Chondrocyte (in vitro differentiated cells): ENCODE results near the gene NTN1. TPM values are rescaled to one million over a fixed set of nuclear protein-coding genes. Genes with fewer than 3 reads are reported as not detected.

ENCODE experiments used
- DNase-seq: peaks from one replicate; pipeline ENCODE4 v3.0.0; 2021; ENCODE audit warnings: mixed read lengths, low spot score
- H3K27ac Mint-ChIP-seq: one replicate; pipeline ENCODE4 v1.8.0; 2021; ENCODE audit warnings: mild to moderate bottlenecking, moderate library complexity, mixed read lengths; ENCODE audit not compliant: unreplicated experiment
- H3K27me3 Mint-ChIP-seq: 2 replicates; pipeline ENCODE4 v1.8.0; 2021; ENCODE audit warnings: low read depth, mixed read lengths
- H3K36me3 Mint-ChIP-seq: 2 replicates; pipeline ENCODE4 v1.8.0; 2021; ENCODE audit warnings: low read depth, mixed read lengths
- H3K4me1 Mint-ChIP-seq: 2 replicates; pipeline ENCODE4 v1.8.0; 2021; ENCODE audit warnings: low read depth, mild to moderate bottlenecking, mixed read lengths
- H3K4me3 Mint-ChIP-seq: one replicate; pipeline ENCODE4 v1.8.0; 2021; ENCODE audit warnings: mild to moderate bottlenecking, moderate library complexity, mixed read lengths; ENCODE audit not compliant: unreplicated experiment
- H3K9me3 Mint-ChIP-seq: 2 replicates; pipeline ENCODE4 v1.8.0; 2021; ENCODE audit warnings: low read depth, mixed read lengths
- CTCF ChIP-seq: fragments of 200-600 bp; sonication (generic); IDR thresholded peaks from 2 replicates; pipeline ENCODE4 v1.5.0; 2021; ENCODE audit warnings: antibody characterized with exemption, mild to moderate bottlenecking, moderate library complexity
- total RNA-seq: library from RNA; stranded (reverse); gene quantifications from 3 replicates; pipeline ENCODE4 v1.2.1, GENCODE V29; 2021

NTN1 gene
- total RNA-seq, 1 donor from 2014 or later, result 4.0 TPM

DNA sequence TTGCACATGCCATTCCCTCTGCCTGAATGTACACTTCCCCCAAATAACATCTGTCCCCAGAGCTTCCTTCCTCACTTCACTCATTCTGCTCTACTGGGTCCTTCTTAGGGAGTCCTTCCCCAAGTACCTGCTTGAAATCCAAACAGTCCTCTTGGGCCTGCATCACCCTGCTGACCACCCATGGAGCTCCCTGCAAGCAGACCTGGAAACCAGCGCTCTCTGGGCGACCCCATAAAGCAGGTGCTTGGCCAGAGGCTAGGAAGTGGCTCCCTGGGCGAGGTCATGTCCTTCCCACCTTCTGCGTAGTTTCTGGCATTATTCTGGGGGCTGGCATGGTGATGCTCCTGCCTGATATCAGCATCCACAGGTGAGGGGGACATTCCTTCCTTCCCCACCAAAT, 12.2 kb upstream of the NTN1 start:
- no peak for DNase-seq
- Mint-ChIP-seq H3K9me3 (no peaks in the 10 kb centered on the region), H3K36me3 (peaks cover 2% of the 10 kb centered on the region), H3K4me1 (no peaks in the 10 kb centered on the region), H3K4me3 (no peak overlapping the region), H3K27ac (no peak overlapping the region), H3K27me3 (peaks cover 61% of the 10 kb centered on the region)
- TF ChIP-seq CTCF, result no peak

DNA sequence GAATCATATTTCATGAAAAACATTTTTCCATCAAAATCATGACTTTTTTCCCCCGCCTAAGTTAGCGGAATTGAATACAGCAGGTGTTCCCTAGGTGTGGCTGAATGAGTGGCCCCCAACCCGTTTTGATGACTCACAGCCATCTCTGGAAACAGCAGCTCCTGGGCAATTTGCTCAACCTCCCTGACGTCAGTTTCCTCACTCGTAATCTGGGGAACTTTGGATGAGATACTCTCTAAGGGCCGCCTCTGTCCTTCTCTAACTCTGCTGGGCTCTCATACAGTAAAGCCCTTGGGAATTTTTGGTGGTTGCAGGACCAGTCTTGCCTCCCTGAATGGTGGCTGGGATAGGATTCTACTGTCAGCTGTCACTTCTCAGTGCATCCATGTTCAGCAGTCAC, 11.6 kb upstream of the NTN1 start:
- no peaks in the 10 kb centered on the region for H3K9me3 Mint-ChIP-seq
- H3K27me3 Mint-ChIP-seq, result peaks cover 64% of the 10 kb centered on the region
- H3K36me3 Mint-ChIP-seq, result peaks cover 2% of the 10 kb centered on the region
- no peak for TF ChIP-seq CTCF
- no peak overlapping the region for H3K27ac Mint-ChIP-seq
- no peaks in the 10 kb centered on the region for H3K4me1 Mint-ChIP-seq
- DNase-seq, result no peak
- no peak overlapping the region for H3K4me3 Mint-ChIP-seq

DNA sequence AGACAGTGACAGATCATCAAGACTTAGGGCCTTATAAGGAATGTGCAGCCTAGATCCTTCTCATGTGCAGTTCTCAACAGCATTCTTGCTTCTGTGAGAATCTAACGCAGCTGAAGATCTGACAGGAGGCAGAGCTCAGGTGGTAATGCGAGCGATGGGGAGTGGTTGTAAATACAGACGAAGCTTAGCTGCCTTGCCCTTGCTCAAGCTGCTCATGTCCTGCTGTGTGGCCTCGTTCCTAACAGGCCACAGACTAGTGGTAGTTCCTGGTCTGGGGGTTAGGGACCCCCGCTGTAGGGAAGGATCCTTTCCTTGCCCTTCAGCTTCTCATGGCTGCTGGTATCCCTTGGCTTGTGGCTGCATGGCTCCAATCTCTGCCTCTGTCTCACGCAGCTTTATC, 10.3 kb upstream of the NTN1 start:
- no peaks in the 10 kb centered on the region for H3K9me3 Mint-ChIP-seq
- no peak overlapping the region for H3K4me3 Mint-ChIP-seq
- no peak for TF ChIP-seq CTCF
- H3K27me3 Mint-ChIP-seq, result peaks cover 54% of the 10 kb centered on the region
- peaks cover 2% of the 10 kb centered on the region for H3K36me3 Mint-ChIP-seq
- no peaks in the 10 kb centered on the region for H3K4me1 Mint-ChIP-seq
- no peak for DNase-seq
- no peak overlapping the region for H3K27ac Mint-ChIP-seq

DNA sequence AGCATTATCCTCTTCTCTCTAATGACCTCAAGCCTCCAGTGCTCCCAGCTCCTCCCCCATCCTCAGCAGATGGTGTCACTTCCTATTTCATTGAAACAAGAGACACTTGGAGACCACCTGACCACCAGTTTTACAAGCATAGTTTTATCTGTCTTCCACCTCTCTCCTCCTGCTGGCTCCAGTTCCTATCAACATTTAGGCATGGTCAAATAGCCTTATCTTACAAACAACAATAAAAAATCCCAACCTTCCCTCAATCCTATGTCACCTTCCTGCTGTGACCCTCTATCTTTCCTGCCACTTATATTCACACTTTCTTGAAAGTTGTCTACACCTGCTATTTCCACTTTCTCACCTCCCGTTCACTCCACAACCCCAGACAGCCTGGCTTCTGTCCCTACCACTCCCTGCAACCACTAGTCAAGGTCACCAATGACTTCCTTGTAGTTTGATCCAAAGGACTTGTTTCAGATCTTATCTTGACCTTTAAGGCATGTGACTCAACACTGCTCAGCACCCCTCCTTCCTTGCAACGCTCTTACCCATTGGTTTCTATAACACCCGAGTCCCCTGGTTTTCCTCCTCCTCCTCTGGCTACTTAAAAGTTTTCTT, 4.3 kb upstream of the NTN1 start:
- Mint-ChIP-seq H3K27ac (no peak overlapping the region), H3K9me3 (no peaks in the 10 kb centered on the region), H3K36me3 (no peaks in the 10 kb centered on the region), H3K4me3 (no peak overlapping the region), H3K27me3 (peaks cover 20% of the 10 kb centered on the region), H3K4me1 (no peaks in the 10 kb centered on the region)
- no peak for TF ChIP-seq CTCF
- DNase-seq, result no peak

DNA sequence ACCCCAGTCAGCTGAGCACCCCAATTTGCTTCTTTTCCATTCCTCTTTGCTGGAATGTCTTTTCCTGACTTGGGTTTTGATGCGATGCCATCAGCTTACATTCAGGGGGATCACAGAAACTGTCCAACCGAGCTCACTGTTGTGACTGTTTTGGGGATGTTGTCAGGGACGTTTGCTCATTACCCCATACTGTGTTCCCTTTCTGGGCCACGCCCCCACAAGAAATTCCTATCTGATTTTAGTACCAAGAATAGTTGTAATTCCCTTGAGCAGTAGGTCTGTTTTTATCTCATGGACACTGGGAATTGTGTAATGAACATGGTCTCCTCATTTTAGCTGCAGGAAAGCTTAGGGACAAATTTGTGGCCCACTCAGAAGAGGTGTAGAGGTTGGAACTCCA, 2.6 kb upstream of the NTN1 start:
- peaks cover 18% of the 10 kb centered on the region for H3K27me3 Mint-ChIP-seq
- no peak overlapping the region for H3K27ac Mint-ChIP-seq
- no peak overlapping the region for H3K4me3 Mint-ChIP-seq
- H3K9me3 Mint-ChIP-seq, result no peaks in the 10 kb centered on the region
- H3K4me1 Mint-ChIP-seq, result peaks cover 6% of the 10 kb centered on the region
- no peaks in the 10 kb centered on the region for H3K36me3 Mint-ChIP-seq
- TF ChIP-seq CTCF, result no peak
- no peak for DNase-seq
